Measurements from ENCODE around the gene CHAMP1. TPM values are rescaled to one million over a fixed set of nuclear protein-coding genes. Genes with fewer than 3 reads are reported as not detected.

Gene CHAMP1
- total RNA-seq, 2 donors from 2014 or later = 39.4 to 42.3 TPM

DNA sequence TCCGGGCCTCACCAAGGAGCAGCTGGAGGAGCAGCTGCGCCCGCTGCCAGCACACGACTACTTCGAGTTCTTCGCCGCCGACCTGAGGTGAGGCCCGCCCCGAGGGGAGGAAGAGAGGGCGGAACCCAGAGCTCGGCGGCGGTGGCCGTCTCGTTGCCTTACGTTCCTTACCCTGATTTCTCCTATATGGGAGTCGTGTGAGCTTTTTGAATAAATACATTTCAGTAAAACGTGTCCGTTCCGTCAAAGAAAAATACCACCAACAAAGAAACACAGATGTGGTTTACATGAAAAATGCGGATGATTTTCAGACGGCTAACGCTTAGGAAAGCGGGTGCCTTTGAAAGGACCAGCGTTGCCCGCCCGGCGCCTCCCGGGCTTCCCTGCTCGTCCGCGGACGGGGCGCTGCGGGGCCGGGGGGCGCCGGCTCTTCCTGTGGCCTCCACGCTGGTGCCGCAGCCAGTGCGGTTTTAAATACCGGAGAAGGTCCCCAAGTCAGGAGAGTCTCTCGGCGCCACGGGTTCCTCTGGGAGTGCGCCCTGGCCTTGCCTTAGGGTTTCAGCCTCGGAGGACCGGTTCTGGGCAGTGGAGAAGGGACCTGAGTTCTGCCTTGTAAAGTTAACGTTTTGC, 32.1 kb upstream of the CHAMP1 start:
- Mint-ChIP-seq H3K4me1 (ENCODE audit: low read depth) (peaks cover 52% of the 10 kb centered on the region), H3K36me3 (ENCODE audit: insufficient read depth in 2 of 2) (peaks cover 8 to 24% of the 10 kb centered on the region in 2 donors)
- ATAC-seq (replicated peaks in 1 of 2) = peak; percentile 66 to 71

DNA sequence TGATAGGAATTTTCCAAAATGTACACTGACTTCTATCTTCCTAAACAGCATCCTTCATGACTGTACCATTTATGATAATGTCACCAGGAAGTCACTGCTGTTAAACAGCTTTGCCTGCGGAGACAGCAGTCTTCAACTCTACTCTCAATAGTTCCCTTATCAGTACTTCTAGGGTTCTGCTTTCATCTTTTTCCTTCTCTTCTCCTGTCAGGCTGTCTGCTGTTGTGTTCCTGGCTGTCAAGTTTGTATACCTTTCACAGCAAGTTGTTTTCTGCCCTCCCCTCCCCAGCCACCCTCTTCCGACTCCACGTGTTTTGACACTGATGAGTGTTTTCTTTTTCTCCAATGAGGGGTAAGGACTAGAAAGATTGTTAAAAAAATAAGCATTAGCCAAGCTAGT, 30.7 kb upstream of the CHAMP1 start:
- no peaks in the 10 kb centered on the region for H3K27me3 Mint-ChIP-seq (ENCODE audit: low read depth)
- peaks cover 55% of the 10 kb centered on the region for H3K4me1 Mint-ChIP-seq (ENCODE audit: low read depth)
- DNase-seq (no peak), ATAC-seq (replicated peaks in 1 of 2) (no peak)
- no peak overlapping the region for H3K27ac Mint-ChIP-seq
- no peaks in the 10 kb centered on the region for H3K9me3 Mint-ChIP-seq
- peaks cover 13 to 26% of the 10 kb centered on the region in 2 donors for H3K36me3 Mint-ChIP-seq (ENCODE audit: insufficient read depth in 2 of 2)
- peak overlapping the region; percentile 41 to 71 for H3K4me3 Mint-ChIP-seq

More for the DNA sequence above, 32.1 kb upstream of the CHAMP1 start:
- DNase-seq = peak; percentile 75 to 79
- H3K27ac Mint-ChIP-seq = peak overlapping the region; percentile 88
- no peaks in the 10 kb centered on the region for H3K9me3 Mint-ChIP-seq
- H3K27me3 Mint-ChIP-seq (ENCODE audit: low read depth) = no peaks in the 10 kb centered on the region
- H3K4me3 Mint-ChIP-seq = peak overlapping the region; percentile 80 to 99

DNA sequence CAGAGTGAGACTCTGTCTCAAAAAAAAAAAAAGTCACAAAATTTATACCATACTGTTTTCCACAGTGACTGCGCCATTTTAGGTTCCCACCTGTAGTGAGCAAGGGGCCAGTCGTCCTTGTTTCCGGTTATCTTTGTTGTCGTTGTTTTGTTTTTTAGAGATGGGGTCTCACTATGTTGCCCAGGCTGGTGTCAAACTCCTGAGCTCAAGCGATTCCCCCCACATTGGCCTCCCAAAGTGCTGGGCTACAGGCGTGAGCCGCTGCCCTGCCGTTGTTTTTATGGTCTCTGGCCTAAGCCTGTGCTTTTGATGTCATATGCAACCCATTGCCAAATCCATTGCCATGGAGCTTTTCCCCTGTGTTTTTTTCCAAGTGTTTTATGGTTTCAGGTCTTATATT, 29.6 kb upstream of the CHAMP1 start:
- H3K4me1 Mint-ChIP-seq (ENCODE audit: low read depth) = peaks cover 58% of the 10 kb centered on the region
- no peak overlapping the region for H3K27ac Mint-ChIP-seq
- ATAC-seq (replicated peaks in 1 of 2) (no peak), DNase-seq (no peak)
- H3K36me3 Mint-ChIP-seq (ENCODE audit: insufficient read depth in 2 of 2) = peaks cover 14 to 23% of the 10 kb centered on the region in 2 donors
- H3K27me3 Mint-ChIP-seq (ENCODE audit: low read depth) = no peaks in the 10 kb centered on the region
- peak overlapping the region in 1 of 2 donors; percentile 59 for H3K4me3 Mint-ChIP-seq
- no peaks in the 10 kb centered on the region for H3K9me3 Mint-ChIP-seq

DNA sequence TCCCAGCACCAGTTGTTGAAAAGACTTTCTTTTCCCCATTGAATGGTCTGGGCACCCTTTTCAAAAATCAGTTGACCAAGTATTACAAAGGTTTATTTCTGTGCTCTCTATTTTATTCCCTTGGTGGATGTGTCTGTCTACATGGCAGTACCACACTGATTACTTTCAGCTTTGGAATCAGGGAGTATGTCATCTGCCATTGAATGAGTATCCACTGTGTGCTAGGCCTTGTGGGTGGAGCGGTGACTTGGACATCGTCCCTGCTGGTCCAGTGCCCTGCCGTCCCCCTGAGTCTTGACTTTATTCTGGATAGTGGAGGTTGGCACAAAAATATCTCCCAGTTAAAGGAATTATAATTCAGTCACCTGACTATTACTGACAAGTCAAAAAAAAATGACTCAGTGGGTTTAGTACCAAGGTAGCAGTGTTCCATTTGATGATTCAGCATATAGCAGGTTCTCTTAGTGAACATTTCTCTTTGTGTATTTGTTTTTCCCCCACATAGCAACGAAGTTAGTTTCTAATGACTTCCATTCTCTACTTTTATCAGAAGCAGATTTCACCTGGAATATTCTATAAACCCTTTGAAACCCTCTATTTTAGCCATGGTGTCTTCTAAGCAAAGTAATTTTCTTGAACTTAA, 29.0 kb upstream of the CHAMP1 start:
- no peaks in the 10 kb centered on the region for H3K27me3 Mint-ChIP-seq (ENCODE audit: low read depth)
- no peak for ATAC-seq (replicated peaks in 1 of 2)
- H3K4me1 Mint-ChIP-seq (ENCODE audit: low read depth) = peaks cover 52% of the 10 kb centered on the region
- DNase-seq = no peak
- H3K9me3 Mint-ChIP-seq = no peaks in the 10 kb centered on the region
- peak overlapping the region; percentile 82 for H3K27ac Mint-ChIP-seq
- H3K36me3 Mint-ChIP-seq (ENCODE audit: insufficient read depth in 2 of 2) = peaks cover 14 to 23% of the 10 kb centered on the region in 2 donors
- peak overlapping the region in 1 of 2 donors; percentile 59 for H3K4me3 Mint-ChIP-seq

DNA sequence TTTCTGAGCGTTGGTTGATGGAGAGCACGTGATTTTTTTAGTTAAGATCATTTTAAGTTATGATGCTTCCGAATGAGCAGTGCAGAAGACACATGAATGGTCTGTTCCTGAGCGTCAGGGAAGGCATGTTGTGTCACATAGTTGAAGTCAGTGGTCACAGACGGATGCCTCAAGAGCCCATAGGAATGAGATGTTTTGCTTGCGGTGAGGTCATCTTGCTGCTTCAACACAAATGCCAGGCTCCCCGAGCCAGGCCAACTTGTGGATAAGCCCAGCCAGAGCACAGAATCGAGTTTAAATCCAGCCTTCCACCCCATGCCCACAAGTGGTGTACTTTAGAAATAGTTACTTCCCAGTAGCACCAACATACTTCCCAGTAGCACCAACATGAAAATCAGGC, 27.5 kb upstream of the CHAMP1 start:
- no peak overlapping the region for H3K4me3 Mint-ChIP-seq
- ATAC-seq (replicated peaks in 1 of 2) (no peak), DNase-seq (no peak)
- no peaks in the 10 kb centered on the region for H3K27me3 Mint-ChIP-seq (ENCODE audit: low read depth)
- H3K9me3 Mint-ChIP-seq = no peaks in the 10 kb centered on the region
- H3K4me1 Mint-ChIP-seq (ENCODE audit: low read depth) = peaks cover 49% of the 10 kb centered on the region
- no peak overlapping the region for H3K27ac Mint-ChIP-seq
- peaks cover 14 to 29% of the 10 kb centered on the region in 2 donors for H3K36me3 Mint-ChIP-seq (ENCODE audit: insufficient read depth in 2 of 2)

DNA sequence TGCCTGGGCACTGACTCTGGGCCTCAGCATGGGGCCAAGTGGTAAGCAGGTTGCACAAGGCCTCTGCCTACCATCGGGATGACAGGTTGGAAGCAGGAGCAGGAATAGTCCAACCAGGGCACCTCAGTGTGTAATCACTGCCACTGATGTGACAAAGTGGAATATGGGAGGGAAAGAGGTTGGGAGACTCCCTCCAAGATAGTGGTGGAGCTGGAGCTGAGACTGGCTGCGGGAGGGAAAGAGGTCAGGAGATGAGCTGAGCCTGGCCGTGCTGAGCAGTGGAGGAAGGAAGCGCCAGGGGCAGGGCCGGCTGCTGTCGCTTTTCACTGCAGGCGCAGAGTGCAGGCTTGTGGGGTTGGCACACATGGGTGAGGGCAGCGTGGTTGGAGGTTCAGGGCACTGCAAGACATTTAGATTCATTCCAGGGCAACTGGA, 26.1 kb upstream of the CHAMP1 start:
- DNase-seq (no peak), ATAC-seq (replicated peaks in 1 of 2) (no peak)
- Mint-ChIP-seq H3K4me3 (no peak overlapping the region), H3K4me1 (ENCODE audit: low read depth) (peaks cover 48% of the 10 kb centered on the region), H3K27ac (no peak overlapping the region), H3K9me3 (no peaks in the 10 kb centered on the region), H3K27me3 (ENCODE audit: low read depth) (no peaks in the 10 kb centered on the region), H3K36me3 (ENCODE audit: insufficient read depth in 2 of 2) (peaks cover 17 to 31% of the 10 kb centered on the region in 2 donors)

DNA sequence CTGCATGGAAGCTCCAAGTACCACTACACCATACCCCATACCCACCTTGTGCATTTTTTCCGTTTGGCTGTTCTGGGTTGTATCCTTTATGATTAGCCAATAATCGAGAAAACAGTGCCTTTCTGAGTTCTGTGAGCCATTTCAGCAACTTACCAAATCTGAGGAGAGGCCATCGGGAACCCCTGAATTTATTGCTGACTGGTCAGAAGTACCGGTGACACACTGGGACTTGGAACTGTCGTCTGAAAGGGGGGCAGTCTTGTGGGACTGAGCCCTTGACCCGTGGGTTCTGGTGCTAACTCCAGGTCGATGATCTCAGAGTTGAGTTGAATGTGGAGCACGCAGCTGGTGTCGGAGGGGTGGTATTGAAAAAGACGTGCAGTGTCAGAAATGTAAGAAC, 17.9 kb upstream of the CHAMP1 start:
- DNase-seq (no peak), ATAC-seq (replicated peaks in 1 of 2) (no peak)
- no peak overlapping the region for H3K4me3 Mint-ChIP-seq
- H3K4me1 Mint-ChIP-seq (ENCODE audit: low read depth) = peaks cover 9% of the 10 kb centered on the region
- H3K36me3 Mint-ChIP-seq (ENCODE audit: insufficient read depth in 2 of 2) = peaks cover 10 to 25% of the 10 kb centered on the region in 2 donors
- no peaks in the 10 kb centered on the region for H3K9me3 Mint-ChIP-seq
- no peak overlapping the region for H3K27ac Mint-ChIP-seq
- no peaks in the 10 kb centered on the region for H3K27me3 Mint-ChIP-seq (ENCODE audit: low read depth)

DNA sequence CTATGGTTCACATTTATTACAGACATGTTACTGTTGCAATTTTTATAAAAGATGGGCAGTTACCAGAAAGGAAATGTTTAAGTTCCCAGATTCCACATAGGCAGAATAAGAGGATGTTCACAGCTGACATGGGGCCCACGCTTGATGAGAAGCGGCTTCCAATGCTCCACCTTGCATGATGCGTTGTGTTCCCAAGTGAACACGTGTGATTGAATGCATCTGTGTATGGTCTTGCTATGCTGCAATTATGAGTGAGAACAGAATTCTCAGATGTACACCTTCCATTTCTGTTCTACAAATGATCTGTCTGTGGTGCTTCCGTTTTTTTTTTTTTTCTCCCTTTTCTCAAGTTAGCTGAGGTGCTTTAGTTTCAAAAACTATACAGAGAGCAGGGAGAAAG, 17.4 kb upstream of the CHAMP1 start:
- Mint-ChIP-seq H3K9me3 (no peaks in the 10 kb centered on the region), H3K4me1 (ENCODE audit: low read depth) (peaks cover 6% of the 10 kb centered on the region)
- ATAC-seq (replicated peaks in 1 of 2) = no peak

DNA sequence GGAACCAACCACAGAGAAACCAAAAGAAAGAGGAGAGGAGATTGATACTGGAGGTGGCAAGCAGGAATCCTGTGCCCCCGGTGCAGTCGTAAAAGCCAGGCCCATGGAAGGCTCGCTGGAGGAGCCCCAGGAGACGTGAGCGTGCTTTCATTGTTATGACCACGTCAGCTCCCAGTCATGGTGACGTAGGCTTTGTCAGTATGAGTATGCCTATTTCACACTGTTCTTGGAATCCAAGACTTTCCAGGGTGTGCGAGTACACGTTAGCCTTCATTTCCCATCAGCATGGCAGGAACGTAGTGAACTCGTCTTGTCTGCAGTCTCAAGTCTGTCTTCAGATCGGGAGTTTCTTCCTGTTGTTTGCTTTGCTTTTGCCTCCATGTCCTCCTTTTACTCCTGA, 15.4 kb upstream of the CHAMP1 start:
- H3K27me3 Mint-ChIP-seq (ENCODE audit: low read depth) = no peaks in the 10 kb centered on the region
- DNase-seq (no peak), ATAC-seq (replicated peaks in 1 of 2) (no peak)
- H3K4me3 Mint-ChIP-seq = no peak overlapping the region
- no peak overlapping the region for H3K27ac Mint-ChIP-seq
- H3K4me1 Mint-ChIP-seq (ENCODE audit: low read depth) = no peaks in the 10 kb centered on the region
- H3K36me3 Mint-ChIP-seq (ENCODE audit: insufficient read depth in 2 of 2) = peaks cover 9 to 25% of the 10 kb centered on the region in 2 donors
- no peaks in the 10 kb centered on the region for H3K9me3 Mint-ChIP-seq

More for the DNA sequence above, 17.4 kb upstream of the CHAMP1 start:
- no peaks in the 10 kb centered on the region for H3K27me3 Mint-ChIP-seq (ENCODE audit: low read depth)
- peak overlapping the region; percentile 65 for H3K27ac Mint-ChIP-seq
- DNase-seq = no peak
- H3K4me3 Mint-ChIP-seq = no peak overlapping the region
- H3K36me3 Mint-ChIP-seq (ENCODE audit: insufficient read depth in 2 of 2) = peaks cover 12 to 23% of the 10 kb centered on the region in 2 donors

DNA sequence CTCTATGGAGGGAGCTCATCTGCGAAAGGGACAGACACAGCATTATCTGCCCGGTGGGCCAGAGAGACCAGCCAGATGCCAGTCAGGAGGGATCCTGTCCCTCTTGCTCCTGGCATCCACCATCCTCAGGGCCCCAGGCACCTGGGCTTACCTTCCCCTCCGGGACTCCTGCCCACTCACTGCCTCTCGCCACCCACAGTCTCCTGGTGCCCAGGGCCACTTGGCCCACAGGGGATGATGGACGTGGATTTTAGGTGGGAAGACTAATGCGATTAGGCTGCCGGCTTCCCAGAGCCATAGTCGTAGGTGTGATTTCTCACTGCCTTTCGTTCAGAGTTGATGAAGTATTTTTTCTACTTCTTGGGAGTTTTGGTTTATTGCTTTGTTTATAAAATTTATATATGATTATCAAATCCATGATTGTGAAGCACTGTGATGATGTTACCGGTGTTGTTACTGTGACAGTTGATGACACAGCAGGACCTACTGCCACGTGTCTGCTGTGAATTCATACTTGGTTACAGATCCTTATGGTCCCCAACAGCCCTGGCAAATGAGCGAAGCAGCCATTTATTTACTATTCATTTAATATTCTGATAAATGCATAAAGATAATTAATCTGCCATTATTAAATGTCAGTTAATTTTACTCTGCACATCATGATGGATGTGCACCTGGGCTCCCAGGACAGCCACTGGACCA, 14.5 kb upstream of the CHAMP1 start:
- Mint-ChIP-seq H3K4me3 (no peak overlapping the region), H3K4me1 (ENCODE audit: low read depth) (no peaks in the 10 kb centered on the region), H3K36me3 (ENCODE audit: insufficient read depth in 2 of 2) (peaks cover 9 to 25% of the 10 kb centered on the region in 2 donors), H3K27ac (no peak overlapping the region), H3K27me3 (ENCODE audit: low read depth) (no peaks in the 10 kb centered on the region), H3K9me3 (no peaks in the 10 kb centered on the region)
- ATAC-seq (replicated peaks in 1 of 2) (no peak), DNase-seq (no peak)

DNA sequence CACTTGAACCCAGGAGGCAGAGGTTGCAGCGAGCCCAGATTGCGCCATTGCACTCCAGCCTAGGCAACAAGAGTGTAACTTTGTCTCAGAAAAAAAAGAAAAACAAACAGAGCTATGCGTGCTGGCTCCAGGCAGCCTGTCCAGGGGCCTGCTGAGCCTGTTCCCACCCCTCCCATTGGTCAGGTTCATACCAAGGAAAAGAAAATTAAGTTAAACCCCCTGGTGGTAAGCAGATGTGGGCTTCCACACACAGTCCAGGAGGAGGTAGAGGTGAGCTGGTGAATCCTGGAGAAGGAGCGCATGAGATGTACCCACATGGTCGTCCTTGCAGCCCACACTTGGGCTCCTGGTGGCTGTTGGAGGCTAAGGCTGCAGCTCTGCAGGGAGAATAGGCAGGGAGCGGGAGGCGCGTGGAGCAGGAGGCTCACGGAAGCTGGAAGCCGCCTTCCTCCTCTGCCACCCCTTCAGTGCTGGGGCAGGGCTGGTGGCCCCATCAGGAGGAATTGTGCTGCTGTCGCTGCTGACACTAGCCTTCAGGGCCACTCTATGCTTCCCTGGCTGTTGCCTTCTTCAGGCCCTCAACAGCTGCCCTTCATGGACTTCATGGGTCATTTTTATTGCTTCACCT, 10.5 kb upstream of the CHAMP1 start:
- Mint-ChIP-seq H3K36me3 (ENCODE audit: insufficient read depth in 2 of 2) (peaks cover 8 to 22% of the 10 kb centered on the region in 2 donors), H3K27ac (no peak overlapping the region), H3K4me1 (ENCODE audit: low read depth) (no peaks in the 10 kb centered on the region), H3K9me3 (no peaks in the 10 kb centered on the region), H3K27me3 (ENCODE audit: low read depth) (no peaks in the 10 kb centered on the region), H3K4me3 (no peak overlapping the region)
- DNase-seq = no peak
- no peak for ATAC-seq (replicated peaks in 1 of 2)

DNA sequence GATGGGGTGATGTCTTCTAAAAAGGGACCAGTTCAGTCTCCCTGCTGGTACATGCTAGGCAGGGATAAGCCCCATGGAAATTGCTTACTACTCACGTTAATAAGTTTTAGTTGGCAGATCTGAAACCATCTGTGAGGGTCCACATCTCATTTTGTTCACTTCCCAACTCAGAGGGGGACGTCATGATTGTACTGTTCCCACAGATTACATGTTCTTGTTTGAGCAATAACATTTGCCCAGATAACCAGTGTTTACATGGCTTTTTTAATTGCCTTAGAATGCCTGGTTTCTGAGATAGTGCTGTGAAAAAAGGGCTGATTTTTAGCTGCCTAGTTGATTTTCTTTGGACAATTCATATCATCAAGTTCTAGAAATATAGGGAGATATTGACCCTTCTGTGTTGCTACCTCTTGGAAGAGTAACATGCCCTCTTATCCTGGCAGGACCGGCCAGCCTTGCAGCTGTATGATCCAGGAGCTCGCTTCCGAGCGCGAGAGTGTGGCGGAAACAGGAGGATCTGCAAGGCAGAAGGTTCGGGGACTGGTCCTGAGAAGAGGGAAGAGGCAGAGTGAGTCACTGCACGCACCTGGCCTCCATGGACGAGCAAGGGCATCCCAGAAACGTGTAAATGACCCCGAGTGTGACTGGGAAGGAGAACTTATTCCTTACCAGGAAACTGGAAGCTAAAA, 9.8 kb upstream of the CHAMP1 start:
- ATAC-seq (replicated peaks in 1 of 2) (no peak), DNase-seq (no peak)
- Mint-ChIP-seq H3K36me3 (ENCODE audit: insufficient read depth in 2 of 2) (peaks cover 5 to 17% of the 10 kb centered on the region in 2 donors), H3K4me3 (no peak overlapping the region), H3K4me1 (ENCODE audit: low read depth) (no peaks in the 10 kb centered on the region), H3K9me3 (no peaks in the 10 kb centered on the region), H3K27ac (no peak overlapping the region), H3K27me3 (ENCODE audit: low read depth) (no peaks in the 10 kb centered on the region)

All from activated T-cell treated with anti-CD3 and anti-CD28 coated beads, Interleukin-2, amount 50 U/mL, for 72 hours (primary cell).